ENCODE data around the gene FANCL. TPM values are rescaled to one million over a fixed set of nuclear protein-coding genes. Genes with fewer than 3 reads are reported as not detected.
A peak's percentile ranks its signal among the peaks of the same experiment; 100 is the strongest.

The FANCL gene
- total and polyA plus RNA-seq, 9 of the 15 experiments (the other 6 are each of a cell fraction or from before 2014, with no cell fraction given), result 36.7 to 120 (median 58.5) TPM

- TF ChIP-seq ZNF518B (CRISPR knock-in tag; IDR thresholded peaks at IDR 0.05) (no peak), NR3C1 (CRISPR knock-in tag; IDR thresholded peaks at IDR 0.05) (no peak), CBFA2T2 (conservative IDR thresholded peaks at IDR 0.05) (peak; percentile 92), ZNF766 (CRISPR knock-in tag; conservative IDR thresholded peaks at IDR 0.05) (peak; percentile 58), RHOXF2B (CRISPR knock-in tag; conservative IDR thresholded peaks at IDR 0.05) (no peak)
- TF ChIP-seq, protein P1, sequence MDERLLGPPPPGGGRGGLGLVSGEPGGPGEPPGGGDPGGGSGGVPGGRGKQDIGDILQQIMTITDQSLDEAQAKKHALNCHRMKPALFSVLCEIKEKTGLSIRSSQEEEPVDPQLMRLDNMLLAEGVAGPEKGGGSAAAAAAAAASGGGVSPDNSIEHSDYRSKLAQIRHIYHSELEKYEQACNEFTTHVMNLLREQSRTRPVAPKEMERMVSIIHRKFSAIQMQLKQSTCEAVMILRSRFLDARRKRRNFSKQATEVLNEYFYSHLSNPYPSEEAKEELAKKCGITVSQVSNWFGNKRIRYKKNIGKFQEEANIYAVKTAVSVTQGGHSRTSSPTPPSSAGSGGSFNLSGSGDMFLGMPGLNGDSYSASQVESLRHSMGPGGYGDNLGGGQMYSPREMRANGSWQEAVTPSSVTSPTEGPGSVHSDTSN (CRISPR knock-in tag; IDR thresholded peaks at IDR 0.05; ENCODE audit: low read depth), result no peak
- TF ChIP-seq, protein P1 (tag; conservative IDR thresholded peaks at IDR 0.05; ENCODE audit: low read depth), result no peak
- TF ChIP-seq, protein P2, sequence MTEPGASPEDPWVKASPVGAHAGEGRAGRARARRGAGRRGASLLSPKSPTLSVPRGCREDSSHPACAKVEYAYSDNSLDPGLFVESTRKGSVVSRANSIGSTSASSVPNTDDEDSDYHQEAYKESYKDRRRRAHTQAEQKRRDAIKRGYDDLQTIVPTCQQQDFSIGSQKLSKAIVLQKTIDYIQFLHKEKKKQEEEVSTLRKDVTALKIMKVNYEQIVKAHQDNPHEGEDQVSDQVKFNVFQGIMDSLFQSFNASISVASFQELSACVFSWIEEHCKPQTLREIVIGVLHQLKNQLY (CRISPR knock-in tag; conservative IDR thresholded peaks at IDR 0.05), result no peak
- TF ChIP-seq, protein P3, sequence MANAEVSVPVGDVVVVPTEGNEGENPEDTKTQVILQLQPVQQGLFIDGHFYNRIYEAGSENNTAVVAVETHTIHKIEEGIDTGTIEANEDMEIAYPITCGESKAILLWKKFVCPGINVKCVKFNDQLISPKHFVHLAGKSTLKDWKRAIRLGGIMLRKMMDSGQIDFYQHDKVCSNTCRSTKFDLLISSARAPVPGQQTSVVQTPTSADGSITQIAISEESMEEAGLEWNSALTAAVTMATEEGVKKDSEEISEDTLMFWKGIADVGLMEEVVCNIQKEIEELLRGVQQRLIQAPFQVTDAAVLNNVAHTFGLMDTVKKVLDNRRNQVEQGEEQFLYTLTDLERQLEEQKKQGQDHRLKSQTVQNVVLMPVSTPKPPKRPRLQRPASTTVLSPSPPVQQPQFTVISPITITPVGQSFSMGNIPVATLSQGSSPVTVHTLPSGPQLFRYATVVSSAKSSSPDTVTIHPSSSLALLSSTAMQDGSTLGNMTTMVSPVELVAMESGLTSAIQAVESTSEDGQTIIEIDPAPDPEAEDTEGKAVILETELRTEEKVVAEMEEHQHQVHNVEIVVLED (CRISPR knock-in tag; IDR thresholded peaks at IDR 0.05), result no peak
These were observed 118.6 kb downstream of the FANCL start (continued) for GRCh38 chr2:58122540-58122939.

Data from K562 (cell line).